A549 (cell line): Measurements from ENCODE around the gene KCNQ1OT1.

ENCODE experiments used
- BHLHE40 ChIP-seq: IDR thresholded peaks from 2 replicates; pipeline ENCODE4 v1.6.1; 2012; ENCODE audit warnings: low read depth, low read length, inconsistent platforms
- MAFK ChIP-seq: fragments of 450-650 bp; IDR thresholded peaks from 2 replicates; pipeline ENCODE4 v1.6.1; 2014; ENCODE audit not compliant: partially characterized antibody

DNA sequence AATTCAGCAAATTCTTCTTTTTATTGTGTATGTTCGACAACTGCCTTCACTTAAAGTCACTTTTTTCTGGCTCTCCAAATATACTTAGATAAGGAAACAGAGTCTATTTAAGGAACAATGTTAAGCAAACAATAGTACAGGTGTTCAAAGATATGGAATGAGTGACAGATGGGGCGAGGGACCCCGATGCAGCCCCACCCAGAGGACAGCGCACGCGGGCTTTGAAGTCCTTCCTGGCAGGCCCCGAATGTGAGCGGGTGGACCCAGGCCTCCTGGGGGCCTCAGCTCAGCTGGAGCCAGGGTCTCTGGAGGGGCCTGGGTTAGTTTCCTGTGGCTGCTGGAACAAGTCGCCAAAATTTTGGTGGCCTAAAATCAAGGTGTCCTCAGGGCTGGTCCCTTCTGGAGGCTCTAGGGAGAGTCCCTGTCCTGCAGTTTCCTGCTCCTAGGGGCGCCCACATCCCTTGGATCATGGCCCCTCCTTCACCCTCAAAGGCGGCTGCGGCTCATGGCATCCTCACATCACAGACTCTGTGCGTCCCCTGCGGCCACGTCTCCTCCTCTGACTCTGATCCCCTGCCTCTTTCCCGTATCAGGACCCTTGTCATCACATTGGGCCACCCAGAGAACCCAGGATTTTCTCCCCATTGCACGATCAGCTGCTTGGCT, 40.6 kb upstream of the KCNQ1OT1 start:
- TF ChIP-seq MAFK (no peak), BHLHE40 (no peak)
